Activated gamma-delta T cell treated with anti-CD3 and anti-CD28 coated beads, Interleukin-2, amount 50 U/mL, for 16 hours (primary cell): Measurements from ENCODE around the gene RGS7.
"Not testable (repeated sequence)": the region's sequence is repeated elsewhere in the genome, so short reads cannot be mapped to it uniquely, and the experiment has no call there.

ENCODE experiments used
- DNase-seq: peaks from one replicate; pipeline ENCODE4 v3.0.0-alpha.2; 2020; ENCODE audit warnings: low read depth

The RGS7 gene

DNA sequence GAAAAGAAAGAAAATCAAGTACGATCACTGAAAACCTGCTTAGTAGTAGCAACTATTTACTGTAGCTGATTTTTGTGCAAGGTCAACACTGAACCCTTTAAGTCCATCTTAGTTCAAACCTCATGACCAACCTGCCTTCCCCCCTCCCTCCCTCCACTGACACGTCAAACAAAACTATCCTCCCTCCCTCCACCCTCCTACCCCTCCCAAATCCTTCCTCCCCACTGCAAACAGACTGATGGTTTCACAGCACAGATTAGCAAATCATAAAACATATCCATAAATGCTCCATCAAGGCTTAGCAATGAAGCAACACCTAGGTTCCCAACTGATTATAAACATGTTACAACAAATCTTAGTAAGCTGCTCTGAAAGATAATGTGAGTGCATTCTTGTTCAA, 580.8 kb downstream of the RGS7 start:
- DNase-seq: no peak

- DNase-seq: no peak
Observed at GRCh38 chr1:240772131-240772530, 584.9 kb downstream of the RGS7 start.

GRCh38 chr1:240771450-240771849, 585.6 kb downstream of the RGS7 start:
- DNase-seq: no peak

- no peak for DNase-seq
Observed at GRCh38 chr1:240768979-240769378, 588.0 kb downstream of the RGS7 start.

DNA sequence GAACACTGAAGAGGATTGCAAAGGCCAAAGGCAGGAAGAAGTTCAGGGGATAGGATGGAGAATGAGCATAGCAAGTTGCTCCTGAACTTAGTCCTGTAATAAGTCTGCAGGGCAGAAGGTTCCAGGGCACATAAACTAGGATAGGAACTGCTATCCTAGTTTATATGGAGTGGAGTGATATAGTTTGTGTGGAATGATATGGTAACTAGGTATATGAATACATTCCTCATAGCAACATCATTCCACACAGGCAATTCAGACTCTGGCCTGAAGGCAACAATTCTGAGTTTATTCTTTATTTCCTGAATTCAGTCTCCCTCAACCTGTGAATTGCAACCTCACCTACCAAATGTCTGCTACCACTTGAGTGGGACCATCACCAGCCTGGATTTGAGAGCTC, 590.2 kb downstream of the RGS7 start:
- DNase-seq: no peak

DNA sequence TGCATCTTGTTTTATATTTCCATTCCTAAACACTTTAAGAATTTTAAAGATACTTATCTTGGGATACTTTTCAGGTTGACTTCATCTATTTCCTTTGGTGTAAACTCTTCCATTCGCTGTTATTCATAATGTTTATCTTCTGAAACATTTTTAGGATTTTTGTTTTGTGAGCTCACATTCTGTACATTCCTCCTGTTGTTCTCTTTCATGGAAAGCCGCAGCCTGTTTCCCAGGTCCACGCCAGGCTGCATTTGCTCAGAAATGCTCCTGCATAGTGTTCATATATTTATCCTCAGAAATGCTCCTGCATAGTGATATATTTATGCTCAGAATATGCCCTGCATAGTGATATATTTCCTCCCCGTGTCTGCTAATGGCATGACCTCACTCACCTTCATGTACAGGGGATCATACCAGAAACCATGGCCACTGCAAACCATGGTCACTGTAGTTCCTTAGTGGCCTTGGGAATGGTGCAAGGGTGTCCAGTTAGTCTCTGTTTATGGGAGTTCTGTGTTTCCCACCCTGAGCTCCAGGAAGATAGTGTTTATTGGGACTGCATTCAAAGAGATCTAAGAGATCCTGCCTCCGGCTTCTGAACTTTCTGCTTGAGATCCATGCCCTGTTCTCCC, 591.2 kb downstream of the RGS7 start:
- DNase-seq: no peak

DNA sequence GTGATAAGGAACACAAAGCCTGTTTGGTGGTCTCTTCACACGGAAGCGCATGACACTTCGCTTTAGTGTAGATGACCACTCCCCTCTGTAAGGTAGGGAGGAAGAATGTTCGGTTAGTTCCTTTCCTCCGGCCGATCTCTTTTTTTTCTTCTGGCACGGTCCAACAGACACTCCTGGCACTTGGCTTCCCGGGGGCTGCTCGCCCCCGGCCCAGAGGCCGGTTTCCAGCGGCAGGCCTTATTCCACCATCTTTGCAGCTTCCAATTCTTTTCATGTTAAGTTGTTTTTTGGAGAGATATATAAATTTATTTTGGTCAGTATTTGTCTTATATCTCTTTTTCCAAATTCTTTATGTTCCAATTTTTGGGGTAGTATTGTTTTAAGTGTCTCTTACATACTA, 593.2 kb downstream of the RGS7 start:
- DNase-seq: no peak

DNA sequence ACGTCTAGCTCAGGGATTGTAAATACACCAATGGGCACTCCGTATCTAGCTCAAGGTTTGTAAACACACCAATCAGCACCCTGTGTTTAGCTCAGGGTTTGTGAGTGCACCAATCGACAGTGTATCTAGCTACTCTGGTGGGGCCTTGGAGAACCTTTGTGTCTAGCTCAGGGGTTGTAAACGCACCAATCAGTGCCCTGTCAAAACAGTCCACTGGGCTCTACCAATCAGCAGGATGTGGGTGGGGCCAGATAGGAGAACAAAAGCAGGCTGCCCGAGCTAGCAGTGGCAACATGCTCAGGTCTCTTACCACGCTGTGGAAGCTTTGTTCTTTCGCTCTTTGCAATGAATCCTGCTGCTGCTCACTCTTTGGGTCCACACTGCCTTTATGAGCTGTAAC, 593.9 kb downstream of the RGS7 start:
- DNase-seq: not testable (repeated sequence)

DNA sequence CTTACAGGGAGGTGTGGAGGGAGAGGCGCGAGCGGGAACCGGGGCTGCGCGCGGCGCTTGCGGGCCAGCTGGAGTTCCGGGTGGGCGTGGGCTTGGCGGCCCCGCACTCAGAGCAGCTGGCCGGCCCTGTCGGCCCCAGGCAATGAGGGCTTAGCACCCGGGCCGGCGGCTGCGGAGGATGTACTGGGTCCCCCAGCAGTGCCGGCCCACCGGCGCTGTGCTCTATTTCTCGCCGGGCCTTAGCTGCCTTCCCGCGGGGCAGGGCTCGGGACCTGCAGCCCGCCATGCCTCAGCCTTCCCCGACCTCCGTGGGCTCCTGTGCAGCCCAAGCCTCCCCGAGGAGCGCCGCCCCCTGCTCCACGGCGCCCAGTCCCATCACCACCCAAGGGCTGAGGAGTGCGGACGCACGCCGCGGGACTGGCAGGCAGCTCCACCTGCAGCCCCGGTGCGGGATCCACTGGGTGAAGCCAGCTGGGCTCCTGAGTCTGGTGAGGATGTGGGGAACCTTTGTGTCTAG, 594.5 kb downstream of the RGS7 start:
- not testable (repeated sequence) for DNase-seq

DNA sequence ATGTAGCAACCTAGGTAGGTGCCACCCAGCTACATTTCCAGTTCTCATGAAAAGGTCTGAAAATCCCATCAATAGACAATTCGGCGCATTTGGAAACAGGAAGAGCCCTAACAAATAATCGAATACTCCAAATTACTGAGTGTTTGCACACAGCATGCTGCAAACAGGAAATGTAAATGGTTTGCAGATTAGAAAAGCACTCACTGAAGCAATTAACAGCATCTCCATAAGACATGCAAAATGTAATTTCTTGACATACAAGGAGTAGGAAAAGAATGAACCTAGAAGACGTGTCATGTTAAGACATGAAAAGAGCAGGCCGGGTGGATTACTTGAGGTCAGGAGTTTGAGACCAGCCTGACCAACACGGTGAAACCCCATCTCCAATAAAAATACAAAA, 598.2 kb downstream of the RGS7 start:
- not testable (repeated sequence) for DNase-seq

- DNase-seq: no peak
Observed at GRCh38 chr1:240758296-240758695, 598.7 kb downstream of the RGS7 start.

DNA sequence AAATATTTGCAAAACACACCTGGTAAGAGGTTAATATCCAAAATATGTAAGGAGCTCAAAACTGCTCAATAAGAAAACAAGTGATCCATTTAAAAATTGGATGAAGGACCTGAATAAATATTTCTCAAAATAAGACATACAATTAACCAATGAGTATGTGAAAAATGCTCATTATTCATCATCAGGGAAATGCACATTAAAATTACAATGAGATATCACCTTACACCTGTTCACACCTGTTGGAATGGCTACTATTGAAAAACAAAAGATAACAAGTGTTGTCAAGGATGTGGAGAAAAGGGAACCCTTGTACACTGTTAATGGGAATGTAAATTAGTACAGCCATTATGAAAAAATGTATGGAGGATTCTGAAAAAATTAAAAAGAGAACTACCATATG, 609.1 kb downstream of the RGS7 start:
- DNase-seq: no peak

GRCh38 chr1:240743705-240744104, 613.3 kb downstream of the RGS7 start:
- no peak for DNase-seq

GRCh38 chr1:240739754-240740153, 617.3 kb downstream of the RGS7 start:
- no peak for DNase-seq

DNA sequence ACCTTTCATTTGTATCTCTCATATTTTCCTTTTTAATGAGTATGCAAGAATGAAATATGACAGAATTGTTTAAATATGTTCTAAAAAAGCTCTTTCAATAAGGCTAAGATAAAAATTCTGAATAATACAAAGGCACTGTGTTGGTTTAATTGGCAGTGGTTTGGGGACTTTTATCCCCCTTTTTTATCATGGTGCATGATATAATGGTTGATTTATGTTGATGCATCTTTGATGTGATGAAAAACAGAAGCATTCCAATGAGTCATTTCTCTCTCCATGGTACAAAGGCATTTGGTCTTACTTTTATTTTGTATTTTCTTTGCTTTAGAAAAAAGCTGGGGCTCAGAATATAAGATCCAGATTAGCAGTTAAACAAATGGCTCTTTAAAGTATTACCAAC, 617.9 kb downstream of the RGS7 start:
- DNase-seq: no peak

- DNase-seq: no peak
Observed at GRCh38 chr1:240737766-240738265, 619.2 kb downstream of the RGS7 start.

DNA sequence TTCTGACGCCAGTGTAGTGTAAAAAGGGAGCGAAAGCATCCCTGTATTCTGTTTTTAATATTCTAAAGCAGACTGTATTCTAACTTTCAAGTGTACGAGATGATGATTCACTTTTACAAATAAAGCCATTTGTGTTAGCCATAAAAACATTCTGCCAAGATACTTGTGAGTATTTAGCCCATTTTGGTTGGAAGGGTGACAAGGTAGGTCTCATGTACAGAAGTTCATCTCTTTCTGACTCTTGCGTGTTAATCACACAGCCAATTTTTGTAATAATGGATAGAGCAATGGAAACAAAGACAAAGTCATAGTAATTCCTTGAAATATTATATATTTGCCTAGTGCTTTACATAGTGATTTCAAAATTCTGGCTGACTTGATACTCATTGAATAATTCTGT, 619.7 kb downstream of the RGS7 start:
- DNase-seq: no peak

GRCh38 chr1:240734705-240735104, 622.3 kb downstream of the RGS7 start:
- not testable (repeated sequence) for DNase-seq

GRCh38 chr1:240734001-240734400, 623.0 kb downstream of the RGS7 start:
- no peak for DNase-seq

GRCh38 chr1:240732390-240732789, 624.6 kb downstream of the RGS7 start:
- DNase-seq: no peak
